Nephron (organoid): ENCODE results near the gene MIGA1.
"Not testable (repeated sequence)": the region's sequence is repeated elsewhere in the genome, so short reads cannot be mapped to it uniquely, and the experiment has no call there.

Experiments used
- H3K27ac Mint-ChIP-seq, 3 experiments: 2 replicates each; pipeline ENCODE4 v1.8.0; 2020; ENCODE audit warnings: mixed read lengths in 3 of 3, mild to moderate bottlenecking in 2 of 3, moderate library complexity in 1 of 3
- H3K27me3 Mint-ChIP-seq: 2 replicates; pipeline ENCODE4 v1.8.0; 2021; ENCODE audit warnings: low read depth, mild to moderate bottlenecking, moderate library complexity, mixed read lengths
- H3K36me3 Mint-ChIP-seq: 2 replicates; pipeline ENCODE4 v1.8.0; 2020; ENCODE audit warnings: low read depth, mixed read lengths
- H3K4me1 Mint-ChIP-seq: 2 replicates; pipeline ENCODE4 v1.8.0; 2020; ENCODE audit warnings: mixed read lengths
- H3K4me3 Mint-ChIP-seq, 3 experiments: 2 replicates each; pipeline ENCODE4 v1.8.0; 2020; ENCODE audit warnings: mild to moderate bottlenecking in 3 of 3, mixed read lengths in 3 of 3, moderate library complexity in 2 of 3
- H3K9me3 Mint-ChIP-seq: 2 replicates; pipeline ENCODE4 v1.8.0; 2020; ENCODE audit warnings: mixed read lengths
- CTCF ChIP-seq, 3 experiments: fragments of 200-600 bp; sonication (generic); IDR thresholded peaks; one replicate each; pipeline ENCODE4 v1.5.0; 2021; ENCODE audit warnings: antibody characterized with exemption in 3 of 3; ENCODE audit not compliant: unreplicated experiment in 3 of 3

MIGA1 gene

DNA sequence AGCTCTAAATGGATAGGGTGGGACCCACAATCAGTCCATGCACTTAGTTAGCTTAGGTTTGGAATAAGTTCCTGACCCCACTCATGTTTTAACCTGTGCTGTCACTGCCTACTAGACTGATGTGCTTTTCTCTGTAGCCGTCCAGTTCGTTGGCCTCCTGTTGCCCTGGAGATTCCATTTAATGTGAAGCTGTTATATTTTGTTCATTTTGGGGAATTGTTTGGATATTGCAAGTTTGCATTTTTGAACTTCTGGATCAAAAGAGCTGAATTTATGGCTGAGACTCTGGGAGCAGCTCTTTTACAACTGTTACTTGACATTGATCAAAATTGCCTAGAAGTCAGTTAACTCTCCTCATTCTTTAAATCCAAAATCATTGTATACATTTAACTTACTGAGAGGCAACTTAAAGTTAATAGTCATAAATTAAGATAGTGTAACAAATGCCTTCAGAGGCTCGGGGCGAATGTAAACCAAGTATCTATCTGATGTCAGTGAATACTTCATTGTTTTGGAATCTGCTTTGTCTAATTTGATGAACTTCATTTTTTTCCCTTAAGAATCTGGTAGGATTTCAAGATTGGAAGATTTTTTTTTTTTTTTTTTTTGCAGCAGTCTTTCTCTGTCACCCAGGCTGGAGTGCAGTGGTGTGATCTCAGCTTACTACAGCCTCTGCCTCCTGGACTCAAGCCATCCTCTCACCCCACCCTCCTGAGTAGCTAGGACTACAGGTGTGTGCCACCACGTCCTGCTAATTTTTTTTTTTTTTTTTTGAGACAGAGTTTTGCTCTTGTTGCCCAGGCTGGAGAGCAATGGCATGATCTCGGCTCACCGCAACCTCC, 38.1 kb downstream of the MIGA1 start:
- Mint-ChIP-seq H3K9me3 (no peaks in the 10 kb centered on the region), H3K4me1 (no peaks in the 10 kb centered on the region), H3K27me3 (no peaks in the 10 kb centered on the region), H3K4me3 (no peak overlapping the region), H3K27ac (peak overlapping the region in 1 of 3 experiments; percentile 56), H3K36me3 (peaks cover 68% of the 10 kb centered on the region)
- no peak for TF ChIP-seq CTCF (IDR thresholded peaks at IDR 0.05; ENCODE audit: unreplicated experiment in 3 of 3)

- TF ChIP-seq CTCF (IDR thresholded peaks at IDR 0.05; ENCODE audit: unreplicated experiment in 3 of 3): no peak
- Mint-ChIP-seq H3K27me3 (no peaks in the 10 kb centered on the region), H3K4me1 (peaks cover 2% of the 10 kb centered on the region), H3K27ac (no peak overlapping the region), H3K9me3 (no peaks in the 10 kb centered on the region), H3K4me3 (no peak overlapping the region), H3K36me3 (peaks cover 62% of the 10 kb centered on the region)
Measured at GRCh38 chr1:77820121-77820520, 40.7 kb downstream of the MIGA1 start.

GRCh38 chr1:77824079-77824478, 44.6 kb downstream of the MIGA1 start:
- no peak overlapping the region for H3K27ac Mint-ChIP-seq
- peaks cover 11% of the 10 kb centered on the region for H3K4me1 Mint-ChIP-seq
- no peak for TF ChIP-seq CTCF (IDR thresholded peaks at IDR 0.05; ENCODE audit: unreplicated experiment in 3 of 3)
- H3K4me3 Mint-ChIP-seq: no peak overlapping the region
- H3K36me3 Mint-ChIP-seq: peaks cover 44% of the 10 kb centered on the region
- H3K9me3 Mint-ChIP-seq: no peaks in the 10 kb centered on the region
- no peaks in the 10 kb centered on the region for H3K27me3 Mint-ChIP-seq

DNA sequence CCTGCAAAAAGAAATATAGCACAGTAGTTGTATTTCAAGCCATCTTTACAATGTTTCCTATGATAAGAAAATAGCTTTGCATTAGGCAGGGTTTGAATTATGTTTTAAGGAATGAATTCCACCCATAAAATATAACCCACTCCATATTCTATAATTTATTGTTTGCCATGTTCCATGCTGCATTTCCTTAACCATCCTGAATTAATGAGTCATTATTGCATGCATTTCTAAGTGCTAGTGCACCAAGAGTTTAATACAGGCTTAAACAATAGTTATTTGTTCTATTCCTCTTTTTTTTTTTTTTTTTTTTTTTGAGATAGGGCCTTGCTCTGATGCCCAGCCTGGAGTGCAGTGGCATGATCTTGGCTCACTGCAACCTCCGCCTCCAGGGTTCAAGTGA, 45.2 kb downstream of the MIGA1 start:
- TF ChIP-seq CTCF (IDR thresholded peaks at IDR 0.05; ENCODE audit: unreplicated experiment in 3 of 3): no peak
- Mint-ChIP-seq H3K9me3 (no peaks in the 10 kb centered on the region), H3K36me3 (peaks cover 39% of the 10 kb centered on the region)

DNA sequence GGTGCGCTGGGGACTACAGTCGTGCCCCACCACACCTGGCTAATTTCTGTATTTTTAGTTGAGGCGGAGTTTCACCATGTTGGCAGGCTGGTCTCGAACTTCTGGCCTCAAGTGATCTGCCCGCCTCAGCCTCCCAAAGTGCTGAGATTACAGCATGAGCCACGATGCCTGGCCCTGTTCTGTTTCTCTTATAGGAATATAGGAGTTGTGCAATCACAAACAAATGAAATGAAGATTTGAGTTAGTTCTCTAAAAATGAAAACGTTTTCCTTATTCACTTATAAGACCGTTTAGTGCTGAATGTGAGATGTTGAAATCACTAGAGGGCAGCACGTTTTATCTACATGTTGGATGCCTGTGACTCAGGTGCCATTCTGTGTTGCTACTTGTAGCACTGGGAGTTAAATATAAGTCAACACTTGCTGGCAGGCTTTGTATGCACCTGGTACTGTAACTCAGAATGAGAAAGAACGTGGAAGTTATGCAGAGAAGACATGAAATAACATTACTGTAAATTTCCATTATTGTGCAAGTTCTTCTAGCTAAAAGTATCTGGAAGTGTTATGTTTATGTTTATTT, 45.8 kb downstream of the MIGA1 start:
- no peaks in the 10 kb centered on the region for H3K9me3 Mint-ChIP-seq
- peaks cover 37% of the 10 kb centered on the region for H3K36me3 Mint-ChIP-seq
- H3K4me1 Mint-ChIP-seq: peaks cover 18% of the 10 kb centered on the region
- H3K4me3 Mint-ChIP-seq: no peak overlapping the region
- H3K27ac Mint-ChIP-seq: peak overlapping the region in 1 of 3 experiments; percentile 8
- no peaks in the 10 kb centered on the region for H3K27me3 Mint-ChIP-seq
- TF ChIP-seq CTCF (IDR thresholded peaks at IDR 0.05; ENCODE audit: unreplicated experiment in 3 of 3): peak; percentile 19 to 30 (median 23)

More for the DNA sequence above, 45.2 kb downstream of the MIGA1 start:
- H3K4me1 Mint-ChIP-seq: peaks cover 13% of the 10 kb centered on the region
- no peak overlapping the region for H3K4me3 Mint-ChIP-seq
- H3K27ac Mint-ChIP-seq: no peak overlapping the region
- H3K27me3 Mint-ChIP-seq: no peaks in the 10 kb centered on the region

GRCh38 chr1:77826851-77827250, 47.4 kb downstream of the MIGA1 start:
- H3K27ac Mint-ChIP-seq, H3K27me3 Mint-ChIP-seq, H3K4me3 Mint-ChIP-seq, H3K9me3 Mint-ChIP-seq: not testable (repeated sequence)
- Mint-ChIP-seq H3K36me3 (peaks cover 26% of the 10 kb centered on the region), H3K4me1 (peaks cover 34% of the 10 kb centered on the region)
